Measurements from ENCODE around the gene PLA2G4C. TPM values are rescaled to one million over a fixed set of nuclear protein-coding genes. Genes with fewer than 3 reads are reported as not detected.

PLA2G4C gene
- polyA plus RNA-seq, 3 donors: 3.8 to 14.5 (median 8.5) TPM

GRCh38 chr19:48113190-48113917, 2.7 kb upstream of the PLA2G4C start:
- H3K4me3 ChIP-seq (replicated peaks in 1 of 3; ENCODE audit: low read depth in 2 of 3, low read length in 3 of 3): no peak overlapping the region
- no peak overlapping the region for H2AFZ ChIP-seq (ENCODE audit: insufficient read depth, low read depth, low read length, poor library complexity, severe bottlenecking)
- H3K4me2 ChIP-seq (replicated peaks; ENCODE audit: extremely low read depth, low read length, poor library complexity, severe bottlenecking): no peak overlapping the region
- peaks cover 0 to 8% of the 10 kb centered on the region in 2 donors for H3K36me3 ChIP-seq (replicated peaks in 1 of 2; ENCODE audit: control insufficient read depth in 1 of 2, insufficient read depth in 2 of 2, low read length in 2 of 2)
- H3K4me1 Mint-ChIP-seq: peaks cover 16% of the 10 kb centered on the region
- H3K27me3 Mint-ChIP-seq (ENCODE audit: low read depth in 3 of 3): peaks cover 7 to 11% (median 10%) of the 10 kb centered on the region in 3 donors
- H3K9me3 Mint-ChIP-seq: peaks cover 0 to 3% (median 0%) of the 10 kb centered on the region in 7 donors
- no peaks in the 10 kb centered on the region for H3K27me3 ChIP-seq (ENCODE audit: control insufficient read depth in 2 of 2, insufficient read depth in 2 of 2, low read length in 2 of 2)
- no peak for TF ChIP-seq CTCF (IDR thresholded peaks at IDR 0.05)
- DNase-seq: peak in 2 of 3 donors; percentile 28 to 34
- peak overlapping the region in 3 of 7 donors; percentile 14 to 74 (median 20) for H3K27ac Mint-ChIP-seq
- H3K36me3 Mint-ChIP-seq: peaks cover 18 to 29% of the 10 kb centered on the region in 2 donors
- intact Hi-C loops (cut with micrococcal nuclease): no loop called here
- no peaks in the 10 kb centered on the region for H3K9me3 ChIP-seq (replicated peaks in 1 of 2; ENCODE audit: control insufficient read depth in 1 of 2, insufficient read depth in 1 of 2, low read length in 2 of 2)
- peaks cover 12 to 19% of the 10 kb centered on the region in 2 donors for H3K4me1 ChIP-seq (ENCODE audit: control insufficient read depth in 1 of 2, insufficient read depth in 2 of 2, low read length in 2 of 2)
- no peaks in the 10 kb centered on the region for H3K79me2 ChIP-seq (ENCODE audit: insufficient read depth, low read length)
- H3K27ac ChIP-seq (ENCODE audit: low read depth in 1 of 2, low read length in 2 of 2): no peak overlapping the region
- no peaks in the 10 kb centered on the region for H4K20me1 ChIP-seq (ENCODE audit: insufficient read depth, low read length)
- H3K9ac ChIP-seq (ENCODE audit: insufficient read depth, low read length, poor library complexity, severe bottlenecking): no peak overlapping the region
- no peak overlapping the region for H3K4me3 Mint-ChIP-seq
- WGBS (ENCODE audit: insufficient coverage): 86% methylated on average over 13 of the region's 16 CpGs

GRCh38 chr19:48111280-48111679, 663 bp upstream of the PLA2G4C start:
- no peak overlapping the region for H2AFZ ChIP-seq (ENCODE audit: insufficient read depth, low read depth, low read length, poor library complexity, severe bottlenecking)
- no CpG with 5 or more reads among the region's 7 CpGs for WGBS (ENCODE audit: insufficient coverage)
- Mint-ChIP-seq H3K36me3 (peaks cover 8 to 15% of the 10 kb centered on the region in 2 donors), H3K4me3 (no peak overlapping the region), H3K27ac (peak overlapping the region in 4 of 7 donors; percentile 83 to 95 (median 94)), H3K27me3 (ENCODE audit: low read depth in 3 of 3) (peaks cover 6 to 16% (median 11%) of the 10 kb centered on the region in 3 donors), H3K4me1 (peaks cover 16% of the 10 kb centered on the region), H3K9me3 (no peaks in the 10 kb centered on the region)
- H3K4me3 ChIP-seq (replicated peaks in 1 of 3; ENCODE audit: low read depth in 2 of 3, low read length in 3 of 3): peak overlapping the region in 1 of 3 experiments; percentile 74
- intact Hi-C loops (cut with micrococcal nuclease): no loop called here
- no peak for TF ChIP-seq CTCF (IDR thresholded peaks at IDR 0.05)
- no peak overlapping the region for H3K9ac ChIP-seq (ENCODE audit: insufficient read depth, low read length, poor library complexity, severe bottlenecking)
- DNase-seq: no peak
- H4K20me1 ChIP-seq (ENCODE audit: insufficient read depth, low read length): no peaks in the 10 kb centered on the region
- H3K4me2 ChIP-seq (replicated peaks; ENCODE audit: extremely low read depth, low read length, poor library complexity, severe bottlenecking): no peak overlapping the region
- peaks cover 16 to 18% of the 10 kb centered on the region in 2 donors for H3K4me1 ChIP-seq (ENCODE audit: control insufficient read depth in 1 of 2, insufficient read depth in 2 of 2, low read length in 2 of 2)
- peaks cover 0 to 8% of the 10 kb centered on the region in 2 donors for H3K36me3 ChIP-seq (replicated peaks in 1 of 2; ENCODE audit: control insufficient read depth in 1 of 2, insufficient read depth in 2 of 2, low read length in 2 of 2)
- H3K79me2 ChIP-seq (ENCODE audit: insufficient read depth, low read length): no peaks in the 10 kb centered on the region
- peak overlapping the region; percentile 88 to 93 for H3K27ac ChIP-seq (ENCODE audit: low read depth in 1 of 2, low read length in 2 of 2)
- no peaks in the 10 kb centered on the region for H3K27me3 ChIP-seq (ENCODE audit: control insufficient read depth in 2 of 2, insufficient read depth in 2 of 2, low read length in 2 of 2)
- no peaks in the 10 kb centered on the region for H3K9me3 ChIP-seq (replicated peaks in 1 of 2; ENCODE audit: control insufficient read depth in 1 of 2, insufficient read depth in 1 of 2, low read length in 2 of 2)
